AG10803 (cell line): Measurements from ENCODE around the gene OLFML1.
A peak's percentile ranks its signal among the peaks of the same experiment; 100 is the strongest.

Experiments
- DNase-seq: peaks from one replicate; pipeline ENCODE4 v3.0.0; 2010; ENCODE audit warnings: low read depth
- H3K4me3 ChIP-seq: 2 replicates; pipeline ENCODE4 v1.5.1; 2011; ENCODE audit warnings: mild to moderate bottlenecking, low read length, control low read depth
- TF ChIP-seq, protein P1 (sequence below): conservative IDR thresholded peaks from 2 replicates; pipeline ENCODE4 v1.5.1; 2011; ENCODE audit warnings: mild to moderate bottlenecking, low read length, control low read depth, inconsistent platforms

Gene OLFML1

GRCh38 chr11:7451952-7452494, 33.3 kb upstream of the OLFML1 start:
- TF ChIP-seq, protein P1, sequence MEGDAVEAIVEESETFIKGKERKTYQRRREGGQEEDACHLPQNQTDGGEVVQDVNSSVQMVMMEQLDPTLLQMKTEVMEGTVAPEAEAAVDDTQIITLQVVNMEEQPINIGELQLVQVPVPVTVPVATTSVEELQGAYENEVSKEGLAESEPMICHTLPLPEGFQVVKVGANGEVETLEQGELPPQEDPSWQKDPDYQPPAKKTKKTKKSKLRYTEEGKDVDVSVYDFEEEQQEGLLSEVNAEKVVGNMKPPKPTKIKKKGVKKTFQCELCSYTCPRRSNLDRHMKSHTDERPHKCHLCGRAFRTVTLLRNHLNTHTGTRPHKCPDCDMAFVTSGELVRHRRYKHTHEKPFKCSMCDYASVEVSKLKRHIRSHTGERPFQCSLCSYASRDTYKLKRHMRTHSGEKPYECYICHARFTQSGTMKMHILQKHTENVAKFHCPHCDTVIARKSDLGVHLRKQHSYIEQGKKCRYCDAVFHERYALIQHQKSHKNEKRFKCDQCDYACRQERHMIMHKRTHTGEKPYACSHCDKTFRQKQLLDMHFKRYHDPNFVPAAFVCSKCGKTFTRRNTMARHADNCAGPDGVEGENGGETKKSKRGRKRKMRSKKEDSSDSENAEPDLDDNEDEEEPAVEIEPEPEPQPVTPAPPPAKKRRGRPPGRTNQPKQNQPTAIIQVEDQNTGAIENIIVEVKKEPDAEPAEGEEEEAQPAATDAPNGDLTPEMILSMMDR, result no peak
- H3K4me3 ChIP-seq, result no peak overlapping the region
- no peak for DNase-seq

DNA sequence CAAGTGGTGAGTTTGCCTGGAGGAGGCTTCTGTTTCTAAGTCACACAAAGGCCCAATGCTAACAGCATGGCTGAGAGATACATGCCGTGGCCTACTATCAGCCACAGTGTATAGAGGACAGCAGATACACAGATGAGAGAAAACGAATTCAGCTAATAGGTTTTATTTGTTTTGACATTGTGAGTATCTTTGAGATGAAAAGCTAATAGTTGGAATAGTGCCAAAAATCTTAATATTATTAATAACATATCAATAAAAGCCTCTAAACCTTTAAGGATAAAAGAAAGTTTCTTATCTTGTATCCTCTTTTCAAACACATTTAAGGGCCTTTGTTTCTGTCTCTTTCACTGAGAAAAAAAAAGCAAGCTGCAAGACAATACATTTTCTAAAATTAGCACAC, 30.5 kb upstream of the OLFML1 start:
- TF ChIP-seq, protein P1, result no peak
- DNase-seq, result no peak
- H3K4me3 ChIP-seq, result no peak overlapping the region

DNA sequence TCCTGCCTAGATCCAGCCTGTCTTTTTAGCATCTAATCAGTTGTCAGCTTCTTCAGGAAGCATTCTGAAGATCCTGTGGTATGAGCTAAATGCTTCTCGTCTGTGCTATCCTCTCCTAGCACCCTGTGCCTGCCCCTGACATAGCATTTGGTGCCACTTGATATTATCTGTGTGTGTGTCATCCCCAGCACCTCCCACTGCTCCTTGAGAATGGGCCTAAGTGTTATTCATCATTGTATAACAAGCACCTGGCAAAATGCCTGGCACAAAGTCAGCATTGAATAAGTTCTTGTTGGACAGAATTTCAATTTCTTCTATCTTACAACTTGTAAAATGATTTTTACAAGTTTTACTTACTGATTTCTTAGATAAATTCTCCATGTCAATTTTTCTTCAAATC, 28.1 kb upstream of the OLFML1 start:
- H3K4me3 ChIP-seq, result no peak overlapping the region
- DNase-seq, result peak; percentile 33
- TF ChIP-seq, protein P1, result no peak

DNA sequence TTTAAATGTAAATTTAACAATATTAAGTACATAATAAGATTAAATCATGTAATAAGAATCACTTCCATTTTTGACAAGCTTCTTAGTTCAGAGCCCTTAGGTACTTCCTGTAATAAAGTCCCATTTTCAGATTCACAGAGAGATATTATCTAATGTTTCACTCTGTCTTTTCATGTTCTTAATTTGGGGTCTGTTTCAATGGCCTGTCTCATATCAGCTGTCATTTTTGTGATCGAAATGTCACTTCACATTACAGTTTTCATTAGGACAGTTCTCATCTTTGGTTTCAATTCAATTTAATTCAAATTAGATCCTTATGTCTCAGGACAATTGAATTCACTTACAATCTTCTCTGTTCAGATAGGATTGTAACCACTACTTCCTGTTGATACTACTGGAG, 22.6 kb upstream of the OLFML1 start:
- TF ChIP-seq, protein P1, result no peak
- DNase-seq, result no peak
- no peak overlapping the region for H3K4me3 ChIP-seq

DNA sequence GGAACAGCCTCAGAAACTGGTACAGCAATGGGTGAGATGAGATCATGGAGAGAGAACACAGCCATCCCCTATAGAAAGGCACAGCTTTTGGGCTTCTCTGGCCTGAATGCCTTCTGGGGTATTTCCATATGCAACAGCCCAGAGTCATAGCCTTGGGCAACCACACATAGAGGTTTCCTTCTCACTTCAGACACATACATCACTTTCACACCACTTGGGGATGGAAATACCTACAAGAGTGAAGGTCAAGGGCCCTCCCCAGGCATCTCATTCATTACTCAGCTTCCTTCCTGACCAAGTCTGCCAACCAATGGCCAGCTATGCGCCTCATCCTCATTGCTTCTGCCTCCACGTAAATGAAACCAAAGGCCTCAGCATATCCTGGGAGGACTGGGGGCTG, 17.7 kb upstream of the OLFML1 start:
- TF ChIP-seq, protein P1, result no peak
- H3K4me3 ChIP-seq, result no peak overlapping the region
- DNase-seq, result no peak

DNA sequence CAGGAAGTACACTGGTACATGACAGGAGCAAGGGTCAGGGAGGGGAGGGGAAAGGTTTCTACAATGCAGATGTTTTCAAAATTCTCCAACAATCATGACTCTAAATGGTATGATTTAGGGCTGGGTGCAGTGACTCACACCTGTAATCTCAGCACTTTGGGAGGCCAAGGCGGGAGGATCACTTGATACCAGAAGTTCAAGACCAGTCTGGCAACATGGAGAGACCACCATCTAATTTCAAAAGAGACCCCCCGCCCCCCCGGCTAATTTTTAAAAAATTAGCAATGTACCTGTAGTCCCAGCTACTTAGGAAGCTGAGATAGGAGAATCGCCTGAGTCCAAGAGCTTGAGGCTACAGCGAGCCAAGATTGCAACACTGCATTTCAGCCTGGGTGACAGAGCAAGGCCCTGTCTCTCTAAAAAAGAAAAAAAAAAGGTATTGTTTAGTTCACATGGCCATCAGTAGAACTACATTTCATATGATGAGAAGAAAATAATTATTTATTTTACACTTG, 15.9 kb upstream of the OLFML1 start:
- DNase-seq, result no peak
- H3K4me3 ChIP-seq, result no peak overlapping the region
- TF ChIP-seq, protein P1, result no peak

DNA sequence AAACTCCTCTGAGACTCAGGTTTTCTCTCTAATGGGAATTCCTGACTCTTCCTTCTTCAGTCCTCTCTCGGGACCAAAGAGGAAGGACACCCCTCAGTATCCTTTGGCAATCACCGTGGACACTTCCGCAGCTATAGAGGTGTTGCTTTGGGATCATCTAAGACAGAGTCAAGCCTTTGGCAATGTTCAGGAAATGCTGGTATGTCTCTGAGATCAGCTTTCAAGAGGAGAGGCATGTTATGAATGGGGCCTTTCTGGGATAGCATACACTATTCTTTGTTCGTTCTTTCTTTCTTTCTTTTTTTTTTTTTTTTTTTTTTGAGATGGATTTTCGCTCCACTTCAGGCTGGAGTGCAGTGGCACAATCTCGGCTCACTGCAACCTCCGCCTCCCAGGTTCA, 14.2 kb upstream of the OLFML1 start:
- no peak overlapping the region for H3K4me3 ChIP-seq
- TF ChIP-seq, protein P1, result no peak
- no peak for DNase-seq
